Esophagus squamous epithelium (tissue), 4 donors: ENCODE measurements around the gene RCSD1.

Experiments used
- POLR2A ChIP-seq, 4 donors: fragments of 450-650 bp; IDR thresholded peaks; one replicate each; pipeline ENCODE4 v1.6.1; 2017; ENCODE audit warnings: antibody characterized with exemption in 4 of 4, mild to moderate bottlenecking in 4 of 4, moderate library complexity in 3 of 4
- TF ChIP-seq, protein P1 (sequence below), 6 experiments: fragments of 450-650 bp in 4 of 6; fragments of 200-600 bp in 2 of 6; sonication (generic) in 2 of 6; IDR thresholded peaks; one replicate each; pipeline ENCODE4 v1.5.1; 2016 to 2019; ENCODE audit warnings: antibody characterized with exemption in 6 of 6, mild to moderate bottlenecking in 4 of 6, moderate library complexity in 4 of 6

DNA sequence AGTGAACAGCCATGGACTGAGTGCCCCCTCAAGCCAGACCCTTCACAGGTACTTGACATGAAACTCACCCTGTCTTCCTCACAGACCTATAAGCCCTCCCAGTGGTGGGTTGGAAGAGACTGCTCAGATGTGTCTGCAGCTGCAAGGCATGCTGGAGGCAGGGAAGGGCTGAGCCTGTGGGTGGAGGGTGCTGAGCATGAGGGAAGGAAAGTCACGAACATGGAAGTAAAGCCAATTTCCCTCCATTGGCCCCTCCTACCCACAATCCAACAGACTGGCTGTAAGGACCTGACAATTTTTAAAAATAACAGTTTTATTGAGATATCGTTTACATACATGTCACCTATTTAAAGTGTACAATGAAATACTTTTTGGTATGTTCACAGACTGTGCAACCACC, 44.1 kb downstream of the RCSD1 start:
- TF ChIP-seq, protein P1, sequence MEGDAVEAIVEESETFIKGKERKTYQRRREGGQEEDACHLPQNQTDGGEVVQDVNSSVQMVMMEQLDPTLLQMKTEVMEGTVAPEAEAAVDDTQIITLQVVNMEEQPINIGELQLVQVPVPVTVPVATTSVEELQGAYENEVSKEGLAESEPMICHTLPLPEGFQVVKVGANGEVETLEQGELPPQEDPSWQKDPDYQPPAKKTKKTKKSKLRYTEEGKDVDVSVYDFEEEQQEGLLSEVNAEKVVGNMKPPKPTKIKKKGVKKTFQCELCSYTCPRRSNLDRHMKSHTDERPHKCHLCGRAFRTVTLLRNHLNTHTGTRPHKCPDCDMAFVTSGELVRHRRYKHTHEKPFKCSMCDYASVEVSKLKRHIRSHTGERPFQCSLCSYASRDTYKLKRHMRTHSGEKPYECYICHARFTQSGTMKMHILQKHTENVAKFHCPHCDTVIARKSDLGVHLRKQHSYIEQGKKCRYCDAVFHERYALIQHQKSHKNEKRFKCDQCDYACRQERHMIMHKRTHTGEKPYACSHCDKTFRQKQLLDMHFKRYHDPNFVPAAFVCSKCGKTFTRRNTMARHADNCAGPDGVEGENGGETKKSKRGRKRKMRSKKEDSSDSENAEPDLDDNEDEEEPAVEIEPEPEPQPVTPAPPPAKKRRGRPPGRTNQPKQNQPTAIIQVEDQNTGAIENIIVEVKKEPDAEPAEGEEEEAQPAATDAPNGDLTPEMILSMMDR (IDR thresholded peaks at IDR 0.05): no peak
- no peak for TF ChIP-seq POLR2A (IDR thresholded peaks at IDR 0.05)
